HG03457 (cell line): ENCODE measurements around the gene PTPN22.
A peak's percentile ranks its signal among the peaks of the same experiment; 100 is the strongest.

Experiments
- ATAC-seq: cut with Tn5 transposase; IDR thresholded peaks from one replicate; pipeline ENCODE4 v1.9.1; 2021; ENCODE audit warnings: moderate number of reproducible peaks; ENCODE audit not compliant: unreplicated experiment

The PTPN22 gene

GRCh38 chr1:113871597-113872113 is at the start of gene PTPN22:
Gene PTPN22, minus strand, starts transcription at chr1:113871712.
- ATAC-seq, result peak; percentile 84

- no peak for ATAC-seq
Measured at GRCh38 chr1:113918243-113918642, 46.7 kb upstream of the PTPN22 start.

- no peak for ATAC-seq
Measured at GRCh38 chr1:113917400-113918082, 46.0 kb upstream of the PTPN22 start.

GRCh38 chr1:113916974-113917373 is 45.5 kb upstream of the PTPN22 start:
- no peak for ATAC-seq

GRCh38 chr1:113913887-113914664 is 42.6 kb upstream of the PTPN22 start:
- ATAC-seq, result no peak

- no peak for ATAC-seq
Measured at GRCh38 chr1:113913312-113913668, 41.8 kb upstream of the PTPN22 start.

GRCh38 chr1:113912594-113913311 is 41.2 kb upstream of the PTPN22 start:
- ATAC-seq, result no peak

GRCh38 chr1:113905435-113905861 is 33.9 kb upstream of the PTPN22 start:
- ATAC-seq, result peak; percentile 2

GRCh38 chr1:113904674-113905434 is 33.3 kb upstream of the PTPN22 start, which contains the start of the genes AP4B1 and DCLRE1B:
Gene AP4B1, minus strand, starts transcription at chr1:113904799. Its CDS starts 82 bp downstream, at chr1:113904717.
Gene DCLRE1B, plus strand, starts transcription at chr1:113905326. Its CDS starts 261 bp downstream, at chr1:113905587.
- peak; percentile 83 for ATAC-seq

GRCh38 chr1:113904293-113904673 is 32.8 kb upstream of the PTPN22 start:
- peak; percentile 15 for ATAC-seq

GRCh38 chr1:113903501-113904292 is 32.2 kb upstream of the PTPN22 start:
- no peak for ATAC-seq

GRCh38 chr1:113901191-113901590 is 29.7 kb upstream of the PTPN22 start:
- no peak for ATAC-seq

GRCh38 chr1:113899111-113899510 is 27.6 kb upstream of the PTPN22 start:
- ATAC-seq, result no peak

GRCh38 chr1:113898241-113898814 is 26.8 kb upstream of the PTPN22 start:
- no peak for ATAC-seq

GRCh38 chr1:113895961-113896360 is 24.4 kb upstream of the PTPN22 start:
- ATAC-seq, result no peak

- no peak for ATAC-seq
Measured at GRCh38 chr1:113895098-113895497, 23.6 kb upstream of the PTPN22 start.

- ATAC-seq, result no peak
Measured at GRCh38 chr1:113893267-113893666, 21.8 kb upstream of the PTPN22 start.

- ATAC-seq, result no peak
Measured at GRCh38 chr1:113891631-113892220, 20.2 kb upstream of the PTPN22 start.

- ATAC-seq, result no peak
Measured at GRCh38 chr1:113890816-113891215, 19.3 kb upstream of the PTPN22 start.
